Measurements from ENCODE around the gene SRRT.
"Not testable (repeated sequence)": the region's sequence is repeated elsewhere in the genome, so short reads cannot be mapped to it uniquely, and the experiment has no call there.

The SRRT gene

DNA sequence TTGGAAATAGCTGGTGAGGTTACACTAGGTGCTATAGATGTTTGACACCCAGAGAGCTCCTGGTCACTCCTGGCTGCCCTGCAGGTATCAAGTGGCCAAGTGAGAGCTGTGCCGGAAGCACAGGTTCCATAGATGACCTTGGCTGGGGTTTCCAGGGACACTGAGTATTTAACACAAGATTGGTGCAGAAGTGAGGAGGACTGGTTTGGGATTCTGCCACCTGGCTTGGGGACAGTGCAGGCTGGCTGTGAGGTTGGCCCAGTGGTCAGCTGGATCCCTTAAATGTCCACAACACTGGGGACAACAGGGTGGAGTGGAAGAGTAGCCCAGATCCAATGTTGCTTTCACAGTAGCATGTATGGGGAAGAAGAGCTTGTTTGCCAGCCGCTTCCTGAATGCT is 26.1 kb downstream of the SRRT start:
- H3K4me3 Mint-ChIP-seq, result no peak overlapping the region
- no peaks in the 10 kb centered on the region for H3K36me3 Mint-ChIP-seq (ENCODE audit: low read depth)
- H3K27me3 Mint-ChIP-seq (ENCODE audit: low read depth), result peaks cover 39% of the 10 kb centered on the region
- H3K27ac Mint-ChIP-seq, result no peak overlapping the region
- H3K4me1 Mint-ChIP-seq, result peaks cover 4% of the 10 kb centered on the region
- no peaks in the 10 kb centered on the region for H3K9me3 Mint-ChIP-seq
- TF ChIP-seq, protein P1, sequence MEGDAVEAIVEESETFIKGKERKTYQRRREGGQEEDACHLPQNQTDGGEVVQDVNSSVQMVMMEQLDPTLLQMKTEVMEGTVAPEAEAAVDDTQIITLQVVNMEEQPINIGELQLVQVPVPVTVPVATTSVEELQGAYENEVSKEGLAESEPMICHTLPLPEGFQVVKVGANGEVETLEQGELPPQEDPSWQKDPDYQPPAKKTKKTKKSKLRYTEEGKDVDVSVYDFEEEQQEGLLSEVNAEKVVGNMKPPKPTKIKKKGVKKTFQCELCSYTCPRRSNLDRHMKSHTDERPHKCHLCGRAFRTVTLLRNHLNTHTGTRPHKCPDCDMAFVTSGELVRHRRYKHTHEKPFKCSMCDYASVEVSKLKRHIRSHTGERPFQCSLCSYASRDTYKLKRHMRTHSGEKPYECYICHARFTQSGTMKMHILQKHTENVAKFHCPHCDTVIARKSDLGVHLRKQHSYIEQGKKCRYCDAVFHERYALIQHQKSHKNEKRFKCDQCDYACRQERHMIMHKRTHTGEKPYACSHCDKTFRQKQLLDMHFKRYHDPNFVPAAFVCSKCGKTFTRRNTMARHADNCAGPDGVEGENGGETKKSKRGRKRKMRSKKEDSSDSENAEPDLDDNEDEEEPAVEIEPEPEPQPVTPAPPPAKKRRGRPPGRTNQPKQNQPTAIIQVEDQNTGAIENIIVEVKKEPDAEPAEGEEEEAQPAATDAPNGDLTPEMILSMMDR (IDR thresholded peaks at IDR 0.05; ENCODE audit: unreplicated experiment in 3 of 3), result no peak

GRCh38 chr7:100901921-100902332 is 27.0 kb downstream of the SRRT start:
- Mint-ChIP-seq H3K4me3 (no peak overlapping the region), H3K4me1 (no peaks in the 10 kb centered on the region), H3K27me3 (ENCODE audit: low read depth) (peaks cover 33% of the 10 kb centered on the region), H3K27ac (no peak overlapping the region), H3K9me3 (no peaks in the 10 kb centered on the region), H3K36me3 (ENCODE audit: low read depth) (no peaks in the 10 kb centered on the region)
- TF ChIP-seq, protein P1 (IDR thresholded peaks at IDR 0.05; ENCODE audit: unreplicated experiment in 3 of 3), result no peak

- Mint-ChIP-seq H3K9me3 (no peaks in the 10 kb centered on the region), H3K4me1 (no peaks in the 10 kb centered on the region), H3K4me3 (no peak overlapping the region), H3K27me3 (ENCODE audit: low read depth) (peaks cover 27% of the 10 kb centered on the region), H3K36me3 (ENCODE audit: low read depth) (no peaks in the 10 kb centered on the region), H3K27ac (no peak overlapping the region)
- TF ChIP-seq, protein P1 (IDR thresholded peaks at IDR 0.05; ENCODE audit: unreplicated experiment in 3 of 3), result no peak
Measured at GRCh38 chr7:100902638-100903037, 27.7 kb downstream of the SRRT start.

DNA sequence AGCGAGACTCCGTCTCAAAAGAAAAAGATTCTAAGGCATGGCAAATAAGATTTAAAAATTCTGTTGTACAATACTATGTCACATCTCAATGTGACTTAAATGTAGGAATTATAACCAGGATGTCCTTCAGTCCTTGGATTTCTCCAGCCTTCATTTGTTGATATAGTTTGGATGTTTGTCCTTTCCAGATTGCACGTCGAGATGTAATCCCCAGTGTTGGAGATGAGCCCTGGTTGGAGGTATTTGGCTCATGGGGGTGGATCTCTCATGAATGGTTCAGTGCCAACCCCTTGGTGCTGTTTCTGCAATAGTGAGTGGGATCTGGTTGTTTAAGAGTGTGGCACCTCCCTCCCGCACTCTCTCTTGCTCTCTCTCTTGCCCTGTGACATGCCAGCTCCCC is 33.6 kb downstream of the SRRT start:
- no peak overlapping the region for H3K4me3 Mint-ChIP-seq
- H3K27me3 Mint-ChIP-seq (ENCODE audit: low read depth), result peaks cover 14% of the 10 kb centered on the region
- H3K27ac Mint-ChIP-seq, result no peak overlapping the region
- TF ChIP-seq, protein P1 (IDR thresholded peaks at IDR 0.05; ENCODE audit: unreplicated experiment in 3 of 3), result no peak
- H3K9me3 Mint-ChIP-seq, result peaks cover 5% of the 10 kb centered on the region
- no peaks in the 10 kb centered on the region for H3K4me1 Mint-ChIP-seq
- H3K36me3 Mint-ChIP-seq (ENCODE audit: low read depth), result no peaks in the 10 kb centered on the region

DNA sequence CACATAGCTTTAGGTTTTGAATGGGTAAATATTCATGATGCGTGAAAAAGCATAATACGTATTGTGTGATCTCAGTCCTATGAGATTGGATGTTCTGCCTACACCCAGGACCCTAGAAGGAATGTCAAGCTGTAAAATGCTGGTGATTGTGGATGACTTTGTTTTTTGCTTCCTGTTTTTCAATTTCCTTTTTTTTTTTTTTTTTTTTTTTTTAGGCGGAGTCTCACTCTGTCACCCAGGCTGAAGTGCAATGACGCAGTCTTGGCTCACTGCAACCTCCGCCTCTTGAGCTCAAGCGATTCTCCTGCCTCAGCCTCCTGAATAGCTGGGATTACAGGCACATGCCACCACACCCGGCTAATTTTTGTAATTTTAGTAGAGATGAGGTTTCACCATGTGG is 35.5 kb downstream of the SRRT start:
- H3K4me3 Mint-ChIP-seq; H3K27ac Mint-ChIP-seq; H3K4me1 Mint-ChIP-seq; H3K9me3 Mint-ChIP-seq; H3K36me3 Mint-ChIP-seq (ENCODE audit: low read depth): not testable (repeated sequence)
- H3K27me3 Mint-ChIP-seq (ENCODE audit: low read depth), result peaks cover 14% of the 10 kb centered on the region

- no peak overlapping the region for H3K27ac Mint-ChIP-seq
- TF ChIP-seq, protein P1 (IDR thresholded peaks at IDR 0.05; ENCODE audit: unreplicated experiment in 3 of 3), result no peak
- no peak overlapping the region for H3K4me3 Mint-ChIP-seq
- peaks cover 14% of the 10 kb centered on the region for H3K27me3 Mint-ChIP-seq (ENCODE audit: low read depth)
- no peaks in the 10 kb centered on the region for H3K36me3 Mint-ChIP-seq (ENCODE audit: low read depth)
- H3K9me3 Mint-ChIP-seq, result peaks cover 5% of the 10 kb centered on the region
- no peaks in the 10 kb centered on the region for H3K4me1 Mint-ChIP-seq
Measured at GRCh38 chr7:100911484-100911883, 36.6 kb downstream of the SRRT start.
